ENCODE measurements around the gene UBC. TPM values are rescaled to one million over a fixed set of nuclear protein-coding genes. Genes with fewer than 3 reads are reported as not detected.

The UBC gene
- total and polyA plus RNA-seq, 9 of the 15 experiments (the other 6 are each of a cell fraction or from before 2014, with no cell fraction given) = 533 to 1,153 (median 813) TPM

GRCh38 chr12:124869059-124869665 is 45.3 kb downstream of the UBC start (continued):
- TF ChIP-seq AFF4 (CRISPR knock-in tag; IDR thresholded peaks at IDR 0.05) (0 out of 2 replicates have a peak, but pooled peaks have one; percentile 11), BRCA1 (IDR thresholded peaks at IDR 0.05) (no peak), BRCA1 (CRISPR knock-in tag; IDR thresholded peaks at IDR 0.05) (no peak), KAT7 (CRISPR knock-in tag; IDR thresholded peaks at IDR 0.05; ENCODE audit: borderline replicate concordance) (peak; percentile 73; the same call in 1 of the 2 replicates), ZNF449 (CRISPR knock-in tag; IDR thresholded peaks at IDR 0.05) (no peak), ZNF140 (CRISPR knock-in tag; IDR thresholded peaks at IDR 0.05) (no peak), ETS1 (conservative IDR thresholded peaks at IDR 0.05; ENCODE audit: control insufficient read depth, low read depth, low read length) (no peak), ZNF586 (CRISPR knock-in tag; conservative IDR thresholded peaks at IDR 0.05) (no peak), ZFP1 (CRISPR knock-in tag; IDR thresholded peaks at IDR 0.05) (no peak), AFF1 (IDR thresholded peaks at IDR 0.05; ENCODE audit: low read depth in 1 of 2, partially characterized antibody in 2 of 2) (no peak), ZNF445 (CRISPR knock-in tag; IDR thresholded peaks at IDR 0.05; ENCODE audit: low read depth) (no peak), ZNF507 (tag; conservative IDR thresholded peaks at IDR 0.05) (no peak), ZNF589 (CRISPR knock-in tag; IDR thresholded peaks at IDR 0.05; ENCODE audit: low read depth) (no peak), CBX8 (IDR thresholded peaks at IDR 0.05; ENCODE audit: borderline replicate concordance, extremely low read depth, low read depth, low read length, poor library complexity, severe bottlenecking) (no peak), BRD4 (IDR thresholded peaks at IDR 0.05) (no peak), COPS2 (conservative IDR thresholded peaks at IDR 0.05) (no peak)

All from K562 (cell line).